Astrocyte of the cerebellum (primary cell): ENCODE results near the gene RIC8B.

Experiments
- DNase-seq: peaks from one replicate; pipeline ENCODE4 v3.0.0-alpha.2; 2011; ENCODE audit warnings: low read depth
- H3K4me3 ChIP-seq: 2 replicates; pipeline ENCODE4 v1.5.1; 2011; ENCODE audit warnings: mild to moderate bottlenecking, low read depth, low read length, moderate library complexity
- CTCF ChIP-seq: IDR thresholded peaks from 2 replicates; pipeline ENCODE4 v1.5.1; 2012; ENCODE audit warnings: low read length, low read depth, moderate library complexity, mild to moderate bottlenecking; ENCODE audit errors: missing control alignments
- in situ Hi-C: cut with HindIII; loops from 2 replicates; pipeline ENCODE4 v1.10.0; 2017; ENCODE audit warnings: low sequenced_read_pairs

The RIC8B gene

GRCh38 chr12:106906715-106907114, 132.2 kb downstream of the RIC8B start:
- no peak for TF ChIP-seq CTCF

GRCh38 chr12:106907411-106907810, 132.9 kb downstream of the RIC8B start:
- no peak for DNase-seq
- no peak overlapping the region for H3K4me3 ChIP-seq
- TF ChIP-seq CTCF = no peak
- in situ Hi-C loops = no loop called here

More at GRCh38 chr12:106906715-106907114, 132.2 kb downstream of the RIC8B start:
- no peak for DNase-seq
- in situ Hi-C loops = no loop called here
- H3K4me3 ChIP-seq = no peak overlapping the region

- H3K4me3 ChIP-seq = no peak overlapping the region
- in situ Hi-C loops = no loop called here
- TF ChIP-seq CTCF = no peak
- no peak for DNase-seq
These were observed 133.4 kb downstream of the RIC8B start for GRCh38 chr12:106907846-106908245.

- in situ Hi-C loops = no loop called here
- no peak for DNase-seq
- no peak for TF ChIP-seq CTCF
- no peak overlapping the region for H3K4me3 ChIP-seq
These were observed 134.1 kb downstream of the RIC8B start for GRCh38 chr12:106908561-106908960.

- H3K4me3 ChIP-seq = no peak overlapping the region
- in situ Hi-C loops = no loop called here
- DNase-seq = no peak
- TF ChIP-seq CTCF = no peak
These were observed 135.7 kb downstream of the RIC8B start for GRCh38 chr12:106910202-106910601.

- no peak for DNase-seq
- H3K4me3 ChIP-seq = no peak overlapping the region
- TF ChIP-seq CTCF = no peak
- in situ Hi-C loops = no loop called here
These were observed 137.1 kb downstream of the RIC8B start for GRCh38 chr12:106911581-106911980.

- TF ChIP-seq CTCF = no peak
- in situ Hi-C loops = no loop called here
- no peak overlapping the region for H3K4me3 ChIP-seq
- DNase-seq = no peak
These were observed 139.0 kb downstream of the RIC8B start for GRCh38 chr12:106913456-106913855.
